Caco-2 (cell line): ENCODE results near the gene COL27A1. TPM values are rescaled to one million over a fixed set of nuclear protein-coding genes. Genes with fewer than 3 reads are reported as not detected.
"Not testable (repeated sequence)": the region's sequence is repeated elsewhere in the genome, so short reads cannot be mapped to it uniquely, and the experiment has no call there.

ENCODE experiments used
- BruUV-seq: library from RNA; stranded (reverse); fragments of 400-500 nt; replicated peaks from 2 replicates; lab custom pipeline; 2021; lab: Mats Ljungman, UMichigan
- CTCF ChIA-PET: fragments of 300-600 bp; sonication (Branson Sonifier 250); formaldehyde crosslinking; loops from one replicate; lab custom pipeline; 2022; ENCODE audit warnings: antibody characterized with exemption; lab: Charles Lee
- POLR2A ChIA-PET: fragments of 300-600 bp; sonication (Branson Sonifier 250); formaldehyde crosslinking; loops from one replicate; lab custom pipeline; 2022; ENCODE audit warnings: antibody characterized with exemption; lab: Charles Lee
- DNase-seq, 2 experiments: peaks; one replicate each; pipeline versions ENCODE4 v3.0.0 to v3.0.0-alpha.2; 2020 to 2022
- H3K27me3 ChIP-seq: replicated peaks from 2 replicates; pipeline ENCODE4 v1.6.0; 2011; ENCODE audit warnings: low read length; ENCODE audit not compliant: control insufficient read depth, insufficient read depth
- H3K36me3 ChIP-seq: 2 replicates; pipeline ENCODE4 v1.5.1; 2011; ENCODE audit warnings: low read length; ENCODE audit not compliant: control insufficient read depth, insufficient read depth
- H3K4me1 ChIP-seq: fragments of 250-450 bp; sonication (Bioruptor Pico); 2 replicates; pipeline ENCODE4 v1.5.1; 2020; ENCODE audit warnings: mild to moderate bottlenecking
- H3K4me3 ChIP-seq: 2 replicates; pipeline ENCODE4 v1.5.1; 2011; ENCODE audit warnings: low read depth, mild to moderate bottlenecking, control low read depth, low read length
- H3K9me3 ChIP-seq: fragments of 250-450 bp; sonication (Bioruptor Pico); 2 replicates; pipeline ENCODE4 v1.5.1; 2020; ENCODE audit warnings: mild to moderate bottlenecking, moderate library complexity
- H3K27ac Mint-ChIP-seq: one replicate; pipeline ENCODE4 v1.8.0; 2022; ENCODE audit warnings: mixed read lengths; ENCODE audit not compliant: unreplicated experiment
- H3K27me3 Mint-ChIP-seq: one replicate; pipeline ENCODE4 v1.8.0; 2022; ENCODE audit warnings: mixed read lengths; ENCODE audit not compliant: insufficient read depth, unreplicated experiment
- H3K36me3 Mint-ChIP-seq: one replicate; pipeline ENCODE4 v1.8.0; 2022; ENCODE audit warnings: mild to moderate bottlenecking, mixed read lengths; ENCODE audit not compliant: insufficient read depth, unreplicated experiment
- H3K4me1 Mint-ChIP-seq: one replicate; pipeline ENCODE4 v1.8.0; 2022; ENCODE audit warnings: low read depth, mixed read lengths; ENCODE audit not compliant: unreplicated experiment
- H3K4me3 Mint-ChIP-seq: one replicate; pipeline ENCODE4 v1.8.0; 2022; ENCODE audit warnings: mild to moderate bottlenecking, moderate library complexity, mixed read lengths; ENCODE audit not compliant: unreplicated experiment
- H3K9me3 Mint-ChIP-seq: one replicate; pipeline ENCODE4 v1.8.0; 2022; ENCODE audit warnings: mixed read lengths; ENCODE audit not compliant: unreplicated experiment
- intact Hi-C: fragments of 100-400 bp; cut with micrococcal nuclease; formaldehyde crosslinking; loops from one replicate; pipeline ENCODE4 v1.10.0; 2022; ENCODE audit not compliant: unreplicated experiment
- total RNA-seq: library from RNA; stranded (reverse); gene quantifications from 2 replicates; pipeline ENCODE4 v1.2.3, GENCODE V29; 2022
- TF ChIP-seq, protein P1 (sequence below), 2 experiments: fragments of 200-600 bp in 1 of 2; IDR thresholded peaks; 1 replicate in 1 of 2; 2 replicates in 1 of 2; pipeline versions ENCODE4 v1.5.1 to v1.8.0; 2011 to 2022; ENCODE audit warnings: antibody characterized with exemption in 1 of 2, control low read depth in 1 of 2, inconsistent platforms in 1 of 2, low read depth in 1 of 2, low read length in 1 of 2, mild to moderate bottlenecking in 1 of 2, moderate library complexity in 1 of 2; ENCODE audit not compliant: insufficient read depth in 1 of 2, severe bottlenecking in 1 of 2, unreplicated experiment in 1 of 2

The COL27A1 gene
- total RNA-seq, 1 experiment from 2014 or later, result 31.1 TPM

DNA sequence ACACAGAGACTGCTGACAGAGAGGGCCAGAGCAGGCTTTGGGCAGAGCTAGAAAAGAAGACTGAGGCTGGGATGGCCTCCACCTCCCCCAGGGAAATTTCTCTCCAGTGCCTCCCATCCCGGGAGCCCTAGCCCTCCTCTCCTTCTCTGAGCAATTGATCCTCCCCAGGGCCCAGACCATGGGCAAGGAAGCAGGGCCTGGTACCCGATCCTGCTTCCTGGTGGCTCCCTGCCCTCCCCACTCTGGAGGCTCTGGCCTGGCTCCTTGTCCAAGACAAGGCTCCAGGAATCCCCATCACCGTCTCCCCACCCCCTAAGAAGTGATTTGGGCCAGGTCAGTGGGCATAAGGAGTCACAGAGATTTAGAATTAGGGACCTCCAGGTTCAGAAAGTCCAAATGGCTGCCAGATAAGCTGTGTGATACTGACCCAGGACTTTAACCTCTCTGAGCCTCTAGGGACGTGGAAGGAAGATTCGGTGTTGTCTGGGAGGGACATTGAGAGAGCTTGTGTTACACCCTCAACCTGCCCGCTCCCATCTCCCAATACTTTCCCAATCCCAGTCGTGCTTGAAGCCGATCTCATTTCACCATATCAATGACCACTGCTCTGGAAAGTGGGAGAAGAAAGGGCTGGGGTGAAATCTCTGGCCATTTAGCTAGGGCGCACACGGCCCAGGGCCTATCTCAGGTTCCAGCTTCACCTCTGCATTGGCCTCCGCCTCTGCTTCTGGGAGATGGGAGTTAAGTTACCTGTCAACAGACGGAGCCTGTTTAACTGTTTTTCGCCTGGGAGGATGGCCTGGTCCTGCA, 30.5 kb upstream of the COL27A1 start:
- intact Hi-C loops, result no loop called here
- TF ChIP-seq, protein P1, sequence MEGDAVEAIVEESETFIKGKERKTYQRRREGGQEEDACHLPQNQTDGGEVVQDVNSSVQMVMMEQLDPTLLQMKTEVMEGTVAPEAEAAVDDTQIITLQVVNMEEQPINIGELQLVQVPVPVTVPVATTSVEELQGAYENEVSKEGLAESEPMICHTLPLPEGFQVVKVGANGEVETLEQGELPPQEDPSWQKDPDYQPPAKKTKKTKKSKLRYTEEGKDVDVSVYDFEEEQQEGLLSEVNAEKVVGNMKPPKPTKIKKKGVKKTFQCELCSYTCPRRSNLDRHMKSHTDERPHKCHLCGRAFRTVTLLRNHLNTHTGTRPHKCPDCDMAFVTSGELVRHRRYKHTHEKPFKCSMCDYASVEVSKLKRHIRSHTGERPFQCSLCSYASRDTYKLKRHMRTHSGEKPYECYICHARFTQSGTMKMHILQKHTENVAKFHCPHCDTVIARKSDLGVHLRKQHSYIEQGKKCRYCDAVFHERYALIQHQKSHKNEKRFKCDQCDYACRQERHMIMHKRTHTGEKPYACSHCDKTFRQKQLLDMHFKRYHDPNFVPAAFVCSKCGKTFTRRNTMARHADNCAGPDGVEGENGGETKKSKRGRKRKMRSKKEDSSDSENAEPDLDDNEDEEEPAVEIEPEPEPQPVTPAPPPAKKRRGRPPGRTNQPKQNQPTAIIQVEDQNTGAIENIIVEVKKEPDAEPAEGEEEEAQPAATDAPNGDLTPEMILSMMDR (IDR thresholded peaks at IDR 0.05; ENCODE audit: insufficient read depth in 1 of 2, low read depth in 1 of 2, low read length in 1 of 2, severe bottlenecking in 1 of 2, unreplicated experiment in 1 of 2), result no peak
- no peaks in the 10 kb centered on the region for H3K36me3 Mint-ChIP-seq
- CTCF ChIA-PET, result interaction anchor here (0.8 kb wide), 1 partner anchor 30 kb away, joined by 3 read pairs; the partner anchor contains the start of gene COL27A1
- POLR2A ChIA-PET, result no interaction called here
- peak overlapping the region; percentile 20 for H3K27ac Mint-ChIP-seq
- H3K4me3 ChIP-seq, result no peak overlapping the region
- H3K27me3 ChIP-seq, result no peaks in the 10 kb centered on the region
- H3K9me3 ChIP-seq, result no peaks in the 10 kb centered on the region
- H3K9me3 Mint-ChIP-seq, result peaks cover 27% of the 10 kb centered on the region
- BruUV-seq, result no TSS peak
- H3K4me1 Mint-ChIP-seq, result peaks cover 19% of the 10 kb centered on the region
- peak in 1 of 2 experiments; percentile 12 for DNase-seq
- H3K36me3 ChIP-seq, result no peaks in the 10 kb centered on the region
- H3K27me3 Mint-ChIP-seq, result no peaks in the 10 kb centered on the region
- no peak overlapping the region for H3K4me3 Mint-ChIP-seq
- peaks cover 39% of the 10 kb centered on the region for H3K4me1 ChIP-seq

DNA sequence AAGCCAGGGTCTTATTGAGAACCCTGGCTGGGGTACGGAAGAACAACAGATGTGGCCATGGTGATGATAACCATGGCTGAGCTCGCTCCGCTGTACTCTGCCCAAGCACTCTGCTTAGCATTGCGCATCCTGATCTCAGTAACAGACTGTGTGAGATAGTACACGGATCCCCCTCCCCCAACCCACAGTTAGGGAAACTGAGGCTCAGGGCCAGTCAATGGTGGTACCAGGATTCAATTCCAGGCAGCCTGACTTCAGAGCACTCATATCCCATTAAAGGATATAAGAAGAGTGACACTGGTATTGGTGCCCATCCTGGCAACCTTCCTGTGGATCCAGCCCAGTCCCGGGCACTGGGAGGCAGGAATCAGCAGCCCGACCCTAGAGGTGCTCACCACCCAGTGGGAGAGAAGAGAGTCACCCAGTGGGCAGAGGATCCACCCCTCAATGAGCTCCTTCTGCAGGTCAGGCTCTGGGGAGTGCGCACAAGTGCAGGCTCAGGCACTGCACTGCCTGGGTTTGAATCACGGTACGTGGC, 29.8 kb upstream of the COL27A1 start:
- Histone ChIP-seq H3K4me1 (peaks cover 32% of the 10 kb centered on the region), H3K9me3 (no peaks in the 10 kb centered on the region), H3K4me3 (no peak overlapping the region), H3K36me3 (no peaks in the 10 kb centered on the region), H3K27me3 (no peaks in the 10 kb centered on the region)
- Mint-ChIP-seq H3K4me3 (no peak overlapping the region), H3K27me3 (no peaks in the 10 kb centered on the region), H3K9me3 (peaks cover 22% of the 10 kb centered on the region), H3K27ac (no peak overlapping the region), H3K4me1 (peaks cover 16% of the 10 kb centered on the region), H3K36me3 (no peaks in the 10 kb centered on the region)
- TF ChIP-seq, protein P1 (IDR thresholded peaks at IDR 0.05; ENCODE audit: insufficient read depth in 1 of 2, low read depth in 1 of 2, low read length in 1 of 2, severe bottlenecking in 1 of 2, unreplicated experiment in 1 of 2), result no peak
- intact Hi-C loops, result no loop called here
- no TSS peak for BruUV-seq
- POLR2A ChIA-PET, result no interaction called here
- CTCF ChIA-PET, result interaction anchor here (0.8 kb wide), 1 partner anchor 30 kb away, joined by 3 read pairs; the partner anchor contains the start of gene COL27A1
- no peak for DNase-seq

DNA sequence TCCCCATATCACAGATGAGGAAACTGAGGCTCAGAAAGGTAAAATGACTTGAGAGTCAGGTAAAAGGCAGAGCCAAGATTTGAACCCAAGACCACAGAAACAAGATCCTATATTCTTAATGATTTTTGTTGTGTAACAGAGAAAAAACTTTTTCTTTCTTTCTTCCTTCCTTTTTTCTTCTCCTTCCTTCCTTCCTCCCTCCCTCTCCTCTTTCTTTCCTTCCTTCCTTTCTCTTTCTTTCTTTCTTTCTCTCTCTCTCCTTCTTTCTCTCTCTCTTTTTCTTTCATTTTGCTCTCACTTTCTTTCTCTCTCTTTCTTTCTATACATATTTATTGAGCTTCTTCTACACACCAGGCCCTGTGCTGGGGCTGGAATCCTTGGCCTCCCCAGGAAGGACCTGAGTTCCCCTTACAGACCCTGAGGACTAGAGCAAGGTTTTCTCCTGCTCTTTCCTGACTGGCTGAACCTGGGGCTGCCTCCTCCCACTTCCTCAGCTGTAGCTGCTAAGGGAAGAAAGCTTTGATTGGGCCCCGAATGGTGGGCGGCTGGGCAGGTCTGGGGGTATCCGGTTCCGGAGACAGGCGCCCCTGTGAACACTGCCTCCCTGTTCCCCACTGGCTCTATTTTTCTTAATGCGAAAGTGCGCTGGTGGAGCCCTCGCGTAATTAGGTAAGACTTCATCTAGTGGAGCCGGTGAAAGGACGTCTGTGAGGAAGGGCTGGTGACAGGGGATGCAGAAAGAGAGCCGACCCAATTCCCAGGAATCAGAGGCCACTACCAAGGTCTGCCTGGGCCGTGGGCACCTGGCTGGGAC, 28.9 kb upstream of the COL27A1 start:
- no peaks in the 10 kb centered on the region for H3K27me3 ChIP-seq
- no TSS peak for BruUV-seq
- CTCF ChIA-PET, result no interaction called here

DNA sequence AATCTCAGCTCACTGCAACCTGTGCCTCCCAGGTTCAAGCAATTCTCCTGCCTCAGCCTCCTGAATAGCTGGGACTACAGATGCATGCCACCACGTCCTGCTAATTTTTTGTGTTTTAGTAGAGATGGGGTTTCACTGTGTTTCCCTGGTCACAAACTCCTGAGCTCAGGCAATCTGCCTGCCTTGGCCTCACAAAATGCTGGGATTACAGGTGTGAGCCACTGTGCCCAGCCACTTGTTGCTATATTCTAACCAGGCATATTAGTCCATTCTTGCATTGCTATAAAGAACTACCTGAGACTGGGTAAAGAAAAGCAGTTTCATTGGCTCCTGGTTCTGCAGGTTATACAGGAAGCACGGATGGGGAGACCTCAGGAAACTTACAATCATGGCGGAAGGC, 26.6 kb upstream of the COL27A1 start:
- peaks cover 16% of the 10 kb centered on the region for H3K9me3 Mint-ChIP-seq
- H3K4me3 ChIP-seq, H3K27ac Mint-ChIP-seq, H3K9me3 ChIP-seq, POLR2A ChIA-PET, H3K4me3 Mint-ChIP-seq, H3K27me3 Mint-ChIP-seq, BruUV-seq, H3K27me3 ChIP-seq, H3K36me3 ChIP-seq, DNase-seq, CTCF ChIA-PET, intact Hi-C loops, H3K36me3 Mint-ChIP-seq: not testable (repeated sequence)
- peaks cover 14% of the 10 kb centered on the region for H3K4me1 ChIP-seq
- H3K4me1 Mint-ChIP-seq, result peaks cover 15% of the 10 kb centered on the region

More for the DNA sequence above, 28.9 kb upstream of the COL27A1 start:
- H3K27me3 Mint-ChIP-seq, result no peaks in the 10 kb centered on the region
- peaks cover 16% of the 10 kb centered on the region for H3K9me3 Mint-ChIP-seq
- no peak overlapping the region for H3K4me3 Mint-ChIP-seq
- intact Hi-C loops, result no loop called here
- no peaks in the 10 kb centered on the region for H3K9me3 ChIP-seq
- POLR2A ChIA-PET, result no interaction called here
- peaks cover 23% of the 10 kb centered on the region for H3K4me1 ChIP-seq
- no peaks in the 10 kb centered on the region for H3K36me3 Mint-ChIP-seq
- H3K4me1 Mint-ChIP-seq, result peaks cover 12% of the 10 kb centered on the region
- TF ChIP-seq, protein P1 (IDR thresholded peaks at IDR 0.05; ENCODE audit: insufficient read depth in 1 of 2, low read depth in 1 of 2, low read length in 1 of 2, severe bottlenecking in 1 of 2, unreplicated experiment in 1 of 2), result no peak
- H3K27ac Mint-ChIP-seq, result no peak overlapping the region
- DNase-seq, result peak in 1 of 2 experiments; percentile 19
- H3K36me3 ChIP-seq, result no peaks in the 10 kb centered on the region
- no peak overlapping the region for H3K4me3 ChIP-seq
